Hepatocyte (in vitro differentiated cells): ENCODE measurements around the gene NOS3. TPM values are rescaled to one million over a fixed set of nuclear protein-coding genes. Genes with fewer than 3 reads are reported as not detected.
A peak's percentile ranks its signal among the peaks of the same experiment; 100 is the strongest.

Experiments used
- DNase-seq: peaks from one replicate; pipeline ENCODE4 v3.0.0-alpha.2; 2016; ENCODE audit warnings: low spot score
- H2AFZ ChIP-seq: fragments of 200-600 bp; sonication (generic); 2 replicates; pipeline ENCODE4 v1.6.0; 2016; ENCODE audit warnings: antibody characterized with exemption, mild to moderate bottlenecking
- H3K27ac ChIP-seq: fragments of 200-600 bp; sonication (generic); 2 replicates; pipeline ENCODE4 v1.5.1; 2016; ENCODE audit warnings: mild to moderate bottlenecking
- H3K27me3 ChIP-seq: fragments of 200-600 bp; sonication (generic); 2 replicates; pipeline ENCODE4 v1.6.1; 2016
- H3K36me3 ChIP-seq: fragments of 200-600 bp; sonication (generic); replicated peaks from 2 replicates; pipeline ENCODE4 v1.5.1; 2016; ENCODE audit warnings: low read depth; ENCODE audit not compliant: insufficient read depth
- H3K4me1 ChIP-seq: fragments of 200-600 bp; sonication (generic); 2 replicates; pipeline ENCODE4 v1.5.1; 2016; ENCODE audit warnings: mild to moderate bottlenecking, moderate library complexity; ENCODE audit not compliant: insufficient read depth
- H3K4me2 ChIP-seq: fragments of 200-600 bp; sonication (generic); 2 replicates; pipeline ENCODE4 v1.6.0; 2016
- H3K4me3 ChIP-seq: fragments of 200-600 bp; sonication (generic); 2 replicates; pipeline ENCODE4 v1.5.1; 2016; ENCODE audit warnings: mild to moderate bottlenecking
- H3K79me2 ChIP-seq: fragments of 200-600 bp; sonication (generic); 2 replicates; pipeline ENCODE4 v1.6.0; 2017; ENCODE audit warnings: mild to moderate bottlenecking
- H3K9me2 ChIP-seq: fragments of 200-600 bp; sonication (generic); replicated peaks from 2 replicates; pipeline ENCODE4 v1.6.0; 2017; ENCODE audit warnings: mild to moderate bottlenecking; ENCODE audit not compliant: insufficient read depth
- H3K9me3 ChIP-seq: fragments of 200-600 bp; sonication (generic); 2 replicates; pipeline ENCODE4 v1.5.1; 2016; ENCODE audit warnings: low read depth, mild to moderate bottlenecking
- H4K20me1 ChIP-seq: fragments of 200-600 bp; sonication (generic); 2 replicates; pipeline ENCODE4 v1.6.0; 2016; ENCODE audit warnings: mild to moderate bottlenecking; ENCODE audit not compliant: insufficient read depth, poor library complexity, severe bottlenecking
- EZH2 ChIP-seq: fragments of 200-600 bp; sonication (generic); IDR thresholded peaks from 2 replicates; pipeline ENCODE4 v1.6.1; 2016; ENCODE audit warnings: antibody characterized with exemption, mild to moderate bottlenecking, borderline replicate concordance
- EZH2phosphoT487 ChIP-seq: fragments of 200-600 bp; sonication (generic); IDR thresholded peaks from one replicate; pipeline ENCODE4 v1.6.1; 2018; ENCODE audit warnings: antibody characterized with exemption, mild to moderate bottlenecking, low read depth, moderate library complexity; ENCODE audit not compliant: unreplicated experiment, severe bottlenecking
- WGBS: methylation state at CpG from one replicate; pipeline ENCODE4 v1.1.6; 2016; ENCODE audit warnings: low lambda C conversion rate; ENCODE audit errors: missing lambda C conversion rate; 5-methylcytosine and 5-hydroxymethylcytosine counted together
- polyA plus RNA-seq: library from polyadenylated mRNA; unstranded; fragments of >200 nt; fragmentation: Nextera tagmentation; extraction: Ambion mirVana; gene quantifications from 2 replicates; pipeline ENCODE4 v1.2.1, GENCODE V29; 2016
- total RNA-seq: library from RNA; depleted of rRNA; stranded (reverse); fragments of >200 nt; gene quantifications from 2 replicates; pipeline ENCODE4 v1.2.3, GENCODE V29; 2014
- TF ChIP-seq, protein P1 (sequence below): fragments of 200-600 bp; sonication (generic); IDR thresholded peaks from 2 replicates; pipeline ENCODE4 v1.5.1; 2016; ENCODE audit warnings: antibody characterized with exemption, mild to moderate bottlenecking; ENCODE audit not compliant: poor library complexity

The NOS3 gene
- total and polyA plus RNA-seq, 2 experiments from 2014 or later: 9.8 to 17.4 TPM

DNA sequence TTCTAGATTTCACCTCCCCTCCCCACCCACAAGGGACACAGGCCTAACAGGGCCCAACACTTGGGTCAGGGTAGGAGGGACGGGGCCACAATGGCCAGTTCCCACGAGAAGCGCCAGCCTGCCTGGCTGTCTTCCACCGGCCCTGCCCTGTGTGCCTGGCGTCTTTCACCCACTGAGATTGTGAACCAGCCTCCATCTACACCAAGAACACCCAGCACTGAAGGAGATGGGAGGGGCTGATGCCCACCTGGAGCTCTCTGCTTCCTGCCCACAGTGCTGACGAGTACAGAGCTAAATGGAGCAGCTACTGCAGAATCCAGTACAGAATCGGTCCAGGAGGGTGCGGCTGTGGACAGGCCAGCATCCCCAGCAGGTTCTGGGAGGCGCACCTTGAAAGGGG lies 55.1 kb downstream of the NOS3 start:
- DNase-seq: no peak
- no peak overlapping the region for H3K4me2 ChIP-seq
- no peak for TF ChIP-seq EZH2phosphoT487
- no peak overlapping the region for H2AFZ ChIP-seq
- no peak overlapping the region for H3K27ac ChIP-seq
- no peaks in the 10 kb centered on the region for H4K20me1 ChIP-seq
- 92% methylated on average over 9 of the region's 9 CpGs for WGBS
- H3K27me3 ChIP-seq: no peaks in the 10 kb centered on the region
- H3K4me1 ChIP-seq: peaks cover 8% of the 10 kb centered on the region
- no peaks in the 10 kb centered on the region for H3K36me3 ChIP-seq
- no peak overlapping the region for H3K4me3 ChIP-seq
- no peaks in the 10 kb centered on the region for H3K9me3 ChIP-seq
- H3K79me2 ChIP-seq: no peaks in the 10 kb centered on the region
- no peaks in the 10 kb centered on the region for H3K9me2 ChIP-seq

DNA sequence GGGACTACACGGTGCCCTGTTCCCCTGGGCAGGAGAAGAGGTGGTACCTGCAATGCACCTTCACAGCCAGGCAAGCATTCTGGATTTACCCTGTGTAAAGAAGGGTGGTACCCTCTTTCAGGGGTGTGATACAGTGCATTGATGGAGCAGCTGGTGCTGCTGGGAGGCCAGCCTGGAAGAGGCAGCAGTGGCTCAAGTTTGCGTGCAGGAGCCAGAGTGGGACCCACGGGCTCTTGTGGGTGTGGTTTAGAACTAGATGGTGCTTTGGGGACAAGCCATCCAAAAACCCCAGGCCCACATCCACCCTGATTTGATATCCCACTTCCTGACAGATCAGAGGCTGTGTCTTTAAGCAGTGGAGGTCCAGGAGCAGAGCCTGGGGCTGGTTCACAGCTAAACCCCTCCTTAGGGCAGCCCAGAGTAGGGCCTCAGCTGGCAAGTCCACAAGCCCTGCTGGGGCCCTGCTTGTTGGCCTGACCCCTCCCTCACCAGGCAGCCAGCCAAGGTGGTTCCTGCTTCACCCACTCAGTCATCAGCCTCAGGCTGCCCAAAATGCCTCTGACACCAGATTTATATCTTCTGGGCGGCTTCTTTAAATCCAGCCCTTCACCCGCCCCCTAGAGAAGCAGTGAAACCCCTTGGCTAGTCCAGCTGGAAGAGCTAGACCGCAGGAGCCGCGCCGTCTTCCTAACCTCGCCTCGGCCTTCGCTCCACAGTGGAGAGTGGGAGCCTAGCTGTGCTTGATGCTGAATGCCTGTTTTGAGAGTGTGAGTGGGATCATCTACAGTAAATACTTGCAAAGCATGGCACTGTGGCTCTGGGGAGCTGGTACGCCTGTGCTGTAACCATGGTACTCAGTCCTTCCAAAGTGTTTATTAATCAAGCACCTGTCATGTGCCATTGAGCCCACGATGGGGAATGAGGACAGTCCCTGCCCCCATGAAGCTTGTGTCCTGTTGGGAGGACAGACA lies 56.1 kb downstream of the NOS3 start:
- Histone ChIP-seq H3K27ac (peak overlapping the region; percentile 27), H3K4me3 (no peak overlapping the region), H3K4me1 (peaks cover 8% of the 10 kb centered on the region), H3K9me2 (no peaks in the 10 kb centered on the region), H3K27me3 (no peaks in the 10 kb centered on the region), H3K79me2 (no peaks in the 10 kb centered on the region), H2AFZ (no peak overlapping the region), H3K9me3 (no peaks in the 10 kb centered on the region), H4K20me1 (no peaks in the 10 kb centered on the region), H3K36me3 (no peaks in the 10 kb centered on the region), H3K4me2 (peak overlapping the region; percentile 37)
- WGBS: 67% methylated on average over 14 of the region's 14 CpGs
- peak; percentile 50 for DNase-seq
- TF ChIP-seq, protein P1, sequence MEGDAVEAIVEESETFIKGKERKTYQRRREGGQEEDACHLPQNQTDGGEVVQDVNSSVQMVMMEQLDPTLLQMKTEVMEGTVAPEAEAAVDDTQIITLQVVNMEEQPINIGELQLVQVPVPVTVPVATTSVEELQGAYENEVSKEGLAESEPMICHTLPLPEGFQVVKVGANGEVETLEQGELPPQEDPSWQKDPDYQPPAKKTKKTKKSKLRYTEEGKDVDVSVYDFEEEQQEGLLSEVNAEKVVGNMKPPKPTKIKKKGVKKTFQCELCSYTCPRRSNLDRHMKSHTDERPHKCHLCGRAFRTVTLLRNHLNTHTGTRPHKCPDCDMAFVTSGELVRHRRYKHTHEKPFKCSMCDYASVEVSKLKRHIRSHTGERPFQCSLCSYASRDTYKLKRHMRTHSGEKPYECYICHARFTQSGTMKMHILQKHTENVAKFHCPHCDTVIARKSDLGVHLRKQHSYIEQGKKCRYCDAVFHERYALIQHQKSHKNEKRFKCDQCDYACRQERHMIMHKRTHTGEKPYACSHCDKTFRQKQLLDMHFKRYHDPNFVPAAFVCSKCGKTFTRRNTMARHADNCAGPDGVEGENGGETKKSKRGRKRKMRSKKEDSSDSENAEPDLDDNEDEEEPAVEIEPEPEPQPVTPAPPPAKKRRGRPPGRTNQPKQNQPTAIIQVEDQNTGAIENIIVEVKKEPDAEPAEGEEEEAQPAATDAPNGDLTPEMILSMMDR: no peak
- TF ChIP-seq EZH2phosphoT487 (no peak), EZH2 (no peak)

DNA sequence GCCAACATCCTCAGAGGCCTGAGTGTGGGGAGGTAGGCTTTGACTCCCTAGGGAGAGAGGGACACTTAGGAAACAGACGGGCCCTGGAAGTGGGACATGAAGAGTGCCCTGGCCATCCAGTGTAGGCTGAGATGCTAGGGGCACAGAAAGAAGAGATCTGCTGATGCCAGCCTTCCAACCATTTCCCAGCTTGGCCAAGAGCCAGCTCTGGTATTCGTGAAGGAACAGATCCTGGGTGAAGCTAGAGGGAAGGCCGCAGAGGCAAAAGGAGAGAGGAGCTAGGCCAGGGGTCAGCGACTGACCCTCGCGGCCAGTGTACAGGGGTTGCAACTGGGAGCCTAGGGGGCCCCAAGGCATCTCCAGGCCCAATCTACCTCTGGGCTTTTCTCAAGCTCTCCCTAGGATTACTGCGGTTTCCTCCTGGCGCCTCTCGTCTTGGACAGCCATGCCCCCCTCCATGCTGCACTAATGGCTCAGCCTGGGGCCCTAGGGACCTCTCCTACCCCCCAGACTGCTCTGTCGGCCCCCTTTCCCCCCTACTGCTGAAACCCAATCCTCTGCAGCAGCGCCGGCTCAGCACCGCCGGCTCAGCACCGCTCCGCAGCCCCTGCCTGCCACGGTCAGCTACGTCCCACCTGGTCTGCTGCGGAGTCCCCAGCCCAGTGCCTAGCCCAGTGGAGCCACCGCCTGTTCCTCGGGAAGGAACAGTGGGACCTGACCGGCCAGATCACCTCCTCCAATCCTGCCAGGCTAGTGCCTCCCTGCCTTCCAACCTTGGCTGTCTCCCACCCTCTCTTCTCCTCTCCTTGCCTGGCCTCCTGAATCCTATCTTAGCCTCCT lies 57.4 kb downstream of the NOS3 start, which contains the start of gene ASIC3:
Gene ASIC3, plus strand, starts transcription at position 556 of the 840 bp plus-strand sequence. CDS start 355 bp downstream, outside the sequence.
- Histone ChIP-seq H3K9me2 (no peaks in the 10 kb centered on the region), H3K27ac (no peak within 1 kb of the TSS), H3K27me3 (no peaks in the 10 kb centered on the region), H3K79me2 (no peaks in the 10 kb centered on the region), H3K9me3 (no peaks in the 10 kb centered on the region), H4K20me1 (no peaks in the 10 kb centered on the region), H3K4me3 (no peak within 1 kb of the TSS), H3K4me1 (peaks cover 8% of the 10 kb centered on the region), H3K4me2 (no peak within 1 kb of the TSS), H3K36me3 (no peaks in the 10 kb centered on the region), H2AFZ (no peak within 1 kb of the TSS)
- 85% methylated on average over 16 of the region's 22 CpGs for WGBS
- DNase-seq: no peak
- TF ChIP-seq EZH2: no peak
- TF ChIP-seq EZH2phosphoT487: no peak
- TF ChIP-seq, protein P1: no peak
